Measurements from ENCODE around the gene SMIM32.

SMIM32 gene

DNA sequence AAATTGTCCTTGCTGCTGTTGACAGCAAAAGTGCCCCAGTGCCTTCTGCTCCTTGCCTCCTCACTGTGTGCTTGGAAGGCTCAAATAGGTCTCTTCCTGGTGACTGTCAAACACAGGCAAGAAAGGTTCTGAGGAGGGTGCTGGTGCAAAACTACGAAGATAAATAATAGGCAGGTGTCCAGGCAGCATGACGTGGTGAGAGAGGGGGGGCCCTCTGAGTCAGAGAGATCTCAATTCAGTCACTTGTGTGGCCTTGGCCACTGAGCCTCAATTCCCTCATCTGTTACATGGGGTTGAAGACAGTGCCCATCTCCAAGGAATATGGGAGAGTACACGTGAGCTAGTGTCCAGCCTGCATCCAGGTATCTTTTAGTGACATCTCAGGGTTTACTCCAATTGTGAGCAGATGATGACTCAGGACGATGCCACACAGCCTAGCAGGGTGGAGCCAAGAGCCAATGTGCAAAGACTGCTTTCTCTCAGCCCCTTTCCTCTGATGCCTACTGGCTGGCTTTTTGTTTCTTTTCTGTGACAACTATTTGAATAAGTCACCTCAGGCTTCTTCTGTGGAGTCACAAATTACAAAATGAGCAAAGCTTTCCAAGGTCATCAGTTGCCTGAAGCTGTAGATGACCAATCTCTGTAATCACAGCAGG, 29.7 kb upstream of the SMIM32 start:
- no peak overlapping the region for H3K4me3 ChIP-seq (ENCODE audit: low read depth, low read length)
- no peaks in the 10 kb centered on the region for H3K9me3 ChIP-seq (ENCODE audit: control insufficient read depth, insufficient read depth, low read length)
- no peaks in the 10 kb centered on the region for H3K36me3 ChIP-seq (ENCODE audit: control insufficient read depth, insufficient read depth, low read length)

DNA sequence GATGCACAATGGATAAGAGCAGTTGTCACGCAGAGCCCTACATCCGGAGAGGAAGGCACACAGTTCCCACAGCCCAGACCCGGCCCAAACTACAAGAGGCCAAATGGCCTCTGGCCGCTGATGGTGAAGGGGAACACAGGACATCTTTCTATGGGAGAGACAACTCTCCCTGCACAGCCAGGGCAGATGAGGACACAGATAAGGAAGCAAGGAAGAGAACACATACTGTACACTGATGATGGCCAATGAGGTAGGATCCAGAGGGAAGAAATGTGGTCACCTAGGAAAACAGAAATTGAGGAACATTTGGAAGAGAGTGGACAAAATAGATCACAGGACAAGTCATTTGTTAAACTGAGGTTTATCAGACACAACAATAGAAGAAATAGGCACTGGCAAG, 28.4 kb upstream of the SMIM32 start:
- Histone ChIP-seq H3K27me3 (ENCODE audit: control insufficient read depth, insufficient read depth, low read length) (no peaks in the 10 kb centered on the region), H3K36me3 (ENCODE audit: control insufficient read depth, insufficient read depth, low read length) (no peaks in the 10 kb centered on the region), H3K9me3 (ENCODE audit: control insufficient read depth, insufficient read depth, low read length) (no peaks in the 10 kb centered on the region), H3K4me3 (ENCODE audit: low read depth, low read length) (no peak overlapping the region), H3K4me1 (ENCODE audit: control insufficient read depth, insufficient read depth, low read length) (no peaks in the 10 kb centered on the region), H3K9ac (ENCODE audit: low read depth, low read length) (no peak overlapping the region)

More for the DNA sequence above, 29.7 kb upstream of the SMIM32 start:
- Histone ChIP-seq H3K4me1 (ENCODE audit: control insufficient read depth, insufficient read depth, low read length) (no peaks in the 10 kb centered on the region), H3K27me3 (ENCODE audit: control insufficient read depth, insufficient read depth, low read length) (no peaks in the 10 kb centered on the region), H3K9ac (ENCODE audit: low read depth, low read length) (no peak overlapping the region)

DNA sequence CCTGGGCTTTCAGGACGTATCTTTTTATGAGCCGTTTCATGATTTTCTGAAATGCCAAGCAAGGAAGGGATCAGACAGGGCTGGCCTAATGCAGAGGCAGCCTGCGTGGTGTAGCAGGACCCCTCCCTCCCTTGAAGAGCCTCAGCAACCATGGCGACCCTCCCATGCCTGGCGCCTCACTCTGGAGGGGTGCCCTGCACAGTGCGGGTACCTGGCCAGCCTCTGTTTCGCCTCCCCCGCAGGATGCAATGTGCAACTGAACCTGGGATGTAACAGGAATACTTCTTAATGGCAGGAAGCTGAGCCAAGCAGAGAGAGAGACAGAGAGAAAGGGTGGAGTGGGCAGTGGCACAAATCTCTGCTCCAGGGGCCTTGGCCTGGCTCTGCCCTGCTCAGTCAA, 23.3 kb upstream of the SMIM32 start:
- Histone ChIP-seq H3K36me3 (ENCODE audit: control insufficient read depth, insufficient read depth, low read length) (no peaks in the 10 kb centered on the region), H3K27me3 (ENCODE audit: control insufficient read depth, insufficient read depth, low read length) (peaks cover 3% of the 10 kb centered on the region), H3K4me3 (ENCODE audit: low read depth, low read length) (no peak overlapping the region), H3K9ac (ENCODE audit: low read depth, low read length) (no peak overlapping the region), H3K4me1 (ENCODE audit: control insufficient read depth, insufficient read depth, low read length) (no peaks in the 10 kb centered on the region), H3K9me3 (ENCODE audit: control insufficient read depth, insufficient read depth, low read length) (no peaks in the 10 kb centered on the region)

DNA sequence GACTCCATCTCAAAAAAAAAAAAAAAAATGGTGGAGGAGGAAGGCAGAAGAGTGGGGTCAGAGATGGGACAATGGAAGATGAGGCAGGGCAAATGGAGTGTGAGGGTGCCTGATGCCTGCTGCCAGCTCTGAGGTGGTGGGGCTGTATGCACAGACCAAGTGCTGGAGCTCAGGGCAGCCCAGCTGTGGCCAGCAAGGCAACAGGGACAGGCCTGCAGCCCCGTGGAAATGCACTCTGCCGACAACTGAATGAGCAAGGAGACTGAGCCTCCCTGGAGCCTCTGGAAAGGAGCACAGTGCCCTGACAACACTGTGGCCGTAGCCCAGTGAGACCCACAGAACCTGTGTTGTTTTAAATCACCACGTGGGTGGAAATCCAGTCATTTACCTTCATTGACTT, 22.9 kb upstream of the SMIM32 start:
- H3K9me3 ChIP-seq (ENCODE audit: control insufficient read depth, insufficient read depth, low read length) = no peaks in the 10 kb centered on the region
- no peak overlapping the region for H3K9ac ChIP-seq (ENCODE audit: low read depth, low read length)
- no peak overlapping the region for H3K4me3 ChIP-seq (ENCODE audit: low read depth, low read length)
- H3K4me1 ChIP-seq (ENCODE audit: control insufficient read depth, insufficient read depth, low read length) = no peaks in the 10 kb centered on the region
- peaks cover 7% of the 10 kb centered on the region for H3K27me3 ChIP-seq (ENCODE audit: control insufficient read depth, insufficient read depth, low read length)
- no peaks in the 10 kb centered on the region for H3K36me3 ChIP-seq (ENCODE audit: control insufficient read depth, insufficient read depth, low read length)

DNA sequence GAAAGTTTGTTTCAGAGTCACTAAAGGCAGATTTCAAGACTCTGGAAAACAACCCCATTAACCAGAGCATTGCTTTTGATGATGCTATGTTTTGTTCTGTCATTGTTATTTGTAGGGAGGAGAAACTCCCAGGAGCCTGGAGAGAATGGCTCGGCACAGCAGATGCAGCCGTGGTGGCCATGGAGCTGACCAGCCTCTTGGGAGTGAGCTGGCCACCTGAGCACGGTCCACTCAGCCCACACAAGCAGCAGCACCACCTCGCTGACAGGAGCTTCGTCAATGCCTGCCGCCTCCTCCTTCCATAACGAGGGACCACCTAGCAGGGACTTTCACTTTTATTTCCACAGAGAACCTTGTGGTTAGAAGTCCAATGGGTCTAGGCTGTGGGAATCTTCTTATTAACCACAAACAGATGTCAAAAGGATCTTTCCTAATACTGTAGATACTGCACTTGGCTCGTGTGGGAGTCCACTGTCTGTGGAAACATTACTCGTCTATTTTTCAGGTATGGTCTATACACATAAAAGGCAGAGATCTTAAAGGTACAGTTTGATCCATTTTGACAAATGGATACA, 21.0 kb upstream of the SMIM32 start:
- H3K36me3 ChIP-seq (ENCODE audit: control insufficient read depth, insufficient read depth, low read length) = no peaks in the 10 kb centered on the region
- H3K4me3 ChIP-seq (ENCODE audit: low read depth, low read length) = no peak overlapping the region
- no peaks in the 10 kb centered on the region for H3K4me1 ChIP-seq (ENCODE audit: control insufficient read depth, insufficient read depth, low read length)
- no peak overlapping the region for H3K9ac ChIP-seq (ENCODE audit: low read depth, low read length)
- H3K27me3 ChIP-seq (ENCODE audit: control insufficient read depth, insufficient read depth, low read length) = peaks cover 15% of the 10 kb centered on the region
- no peaks in the 10 kb centered on the region for H3K9me3 ChIP-seq (ENCODE audit: control insufficient read depth, insufficient read depth, low read length)

DNA sequence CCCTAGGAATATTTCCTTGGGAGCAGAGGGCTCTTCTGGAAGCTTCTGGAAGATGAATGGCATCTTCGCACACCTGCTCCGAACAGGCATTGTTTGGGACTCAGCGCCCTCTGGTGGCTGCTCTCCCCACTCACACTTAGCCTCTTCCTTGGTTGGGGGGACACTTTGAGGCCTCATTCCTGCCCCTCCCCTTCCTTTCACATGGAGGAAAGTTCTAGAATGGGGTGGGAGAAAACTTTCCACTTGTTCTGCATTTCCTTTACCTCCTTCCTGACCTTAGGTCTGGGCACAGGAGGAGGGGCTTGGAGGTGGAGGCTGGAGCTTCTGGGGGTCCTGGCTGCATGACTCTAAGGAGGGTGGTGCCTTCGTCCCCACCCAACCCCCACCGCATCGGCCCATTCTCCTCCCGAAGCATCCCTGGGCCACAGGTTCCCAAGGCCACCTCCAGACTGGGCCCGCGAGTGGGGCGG, 19.3 kb upstream of the SMIM32 start:
- Histone ChIP-seq H3K36me3 (ENCODE audit: control insufficient read depth, insufficient read depth, low read length) (no peaks in the 10 kb centered on the region), H3K9me3 (ENCODE audit: control insufficient read depth, insufficient read depth, low read length) (no peaks in the 10 kb centered on the region), H3K27me3 (ENCODE audit: control insufficient read depth, insufficient read depth, low read length) (peaks cover 23% of the 10 kb centered on the region), H3K4me3 (ENCODE audit: low read depth, low read length) (no peak overlapping the region), H3K9ac (ENCODE audit: low read depth, low read length) (no peak overlapping the region), H3K4me1 (ENCODE audit: control insufficient read depth, insufficient read depth, low read length) (no peaks in the 10 kb centered on the region)

DNA sequence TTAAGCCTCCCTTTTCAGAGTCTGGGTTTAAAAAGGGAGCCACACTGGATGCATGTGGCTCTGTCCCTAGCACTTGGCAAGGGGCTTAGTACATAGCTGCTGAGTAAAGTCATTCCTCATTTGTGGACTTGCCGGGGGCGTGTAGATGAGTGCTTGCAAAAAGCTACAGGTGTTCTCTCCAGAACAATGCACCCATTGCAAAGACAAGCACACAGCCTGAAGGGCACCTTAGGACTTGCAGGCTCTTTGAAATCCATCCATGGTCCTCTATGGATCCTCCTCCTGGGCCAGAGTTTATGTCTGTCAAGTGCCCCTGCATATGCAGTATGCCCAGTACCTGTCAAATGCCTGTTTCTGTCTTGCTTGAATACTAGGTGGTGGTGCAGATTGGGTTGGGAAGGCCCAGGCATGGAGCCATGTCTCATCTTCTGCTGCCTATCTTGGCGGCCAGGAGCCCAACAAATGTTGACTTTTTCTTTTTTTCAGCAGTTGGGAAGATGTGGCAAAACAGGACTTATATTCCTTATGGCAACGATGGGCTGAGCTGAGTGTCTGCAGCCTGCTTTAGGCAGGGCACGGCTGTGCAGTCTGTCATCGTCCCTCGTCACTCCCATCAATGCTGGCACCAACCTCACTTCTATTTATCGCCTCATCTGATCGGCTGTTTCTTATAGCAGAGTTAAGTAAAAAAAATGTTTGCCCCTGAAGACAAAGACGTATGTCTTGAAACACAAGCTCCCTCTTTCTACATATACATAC, 18.5 kb upstream of the SMIM32 start:
- Histone ChIP-seq H3K4me3 (ENCODE audit: low read depth, low read length) (no peak overlapping the region), H3K9me3 (ENCODE audit: control insufficient read depth, insufficient read depth, low read length) (no peaks in the 10 kb centered on the region), H3K27me3 (ENCODE audit: control insufficient read depth, insufficient read depth, low read length) (peaks cover 30% of the 10 kb centered on the region), H3K4me1 (ENCODE audit: control insufficient read depth, insufficient read depth, low read length) (no peaks in the 10 kb centered on the region), H3K36me3 (ENCODE audit: control insufficient read depth, insufficient read depth, low read length) (no peaks in the 10 kb centered on the region), H3K9ac (ENCODE audit: low read depth, low read length) (no peak overlapping the region)

DNA sequence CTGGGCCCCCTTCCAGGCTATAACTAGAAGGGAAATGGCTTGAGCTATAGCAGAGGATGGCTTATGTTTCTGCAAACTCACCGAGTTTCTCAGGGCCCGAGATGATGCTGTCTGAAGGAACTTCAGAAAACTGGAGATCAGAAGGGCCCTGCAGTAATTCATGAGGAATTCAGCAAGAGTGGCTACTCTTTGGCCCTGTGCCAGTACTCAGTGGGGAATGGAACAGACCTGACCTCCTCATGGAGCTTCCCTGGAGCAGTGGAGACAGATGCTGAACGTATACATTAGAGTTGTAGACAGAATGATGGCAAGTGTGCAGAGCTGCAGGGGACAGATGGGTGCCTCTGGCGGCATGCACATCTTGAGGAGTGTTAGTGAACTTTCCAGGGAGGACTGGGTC, 17.3 kb upstream of the SMIM32 start:
- H3K4me1 ChIP-seq (ENCODE audit: control insufficient read depth, insufficient read depth, low read length) = no peaks in the 10 kb centered on the region
- H3K9me3 ChIP-seq (ENCODE audit: control insufficient read depth, insufficient read depth, low read length) = no peaks in the 10 kb centered on the region
- no peaks in the 10 kb centered on the region for H3K36me3 ChIP-seq (ENCODE audit: control insufficient read depth, insufficient read depth, low read length)
- peaks cover 40% of the 10 kb centered on the region for H3K27me3 ChIP-seq (ENCODE audit: control insufficient read depth, insufficient read depth, low read length)
- no peak overlapping the region for H3K9ac ChIP-seq (ENCODE audit: low read depth, low read length)
- no peak overlapping the region for H3K4me3 ChIP-seq (ENCODE audit: low read depth, low read length)

DNA sequence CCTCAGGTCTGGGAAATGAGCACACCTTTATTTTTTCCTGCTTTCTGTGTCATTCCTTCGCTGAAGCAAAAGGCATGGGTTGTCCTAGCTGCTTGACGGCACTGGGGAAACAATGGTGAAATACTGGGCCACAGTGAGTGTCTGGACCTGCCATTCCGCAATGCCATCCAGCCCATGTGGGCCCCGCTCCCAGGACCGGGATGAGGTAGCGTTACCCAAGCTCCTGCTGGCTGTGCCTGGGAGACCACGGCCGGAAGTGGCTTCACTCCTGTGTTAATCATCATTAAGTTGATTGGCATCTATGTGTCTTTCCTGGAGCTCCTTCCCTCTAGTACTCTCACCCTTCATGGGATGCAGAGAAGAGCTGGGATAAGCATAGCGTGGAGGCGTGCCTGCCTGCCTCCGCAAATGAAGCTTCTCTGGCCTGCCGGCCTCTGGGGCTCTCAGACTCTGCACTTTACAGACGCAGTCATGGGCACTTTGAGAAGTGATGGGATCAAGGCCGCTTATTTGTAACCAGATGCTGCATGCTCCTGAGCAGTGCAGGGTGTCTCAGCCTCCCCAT, 16.5 kb upstream of the SMIM32 start:
- Histone ChIP-seq H3K36me3 (ENCODE audit: control insufficient read depth, insufficient read depth, low read length) (no peaks in the 10 kb centered on the region), H3K27me3 (ENCODE audit: control insufficient read depth, insufficient read depth, low read length) (peaks cover 49% of the 10 kb centered on the region), H3K9ac (ENCODE audit: low read depth, low read length) (no peak overlapping the region), H3K4me1 (ENCODE audit: control insufficient read depth, insufficient read depth, low read length) (no peaks in the 10 kb centered on the region), H3K4me3 (ENCODE audit: low read depth, low read length) (no peak overlapping the region), H3K9me3 (ENCODE audit: control insufficient read depth, insufficient read depth, low read length) (no peaks in the 10 kb centered on the region)

DNA sequence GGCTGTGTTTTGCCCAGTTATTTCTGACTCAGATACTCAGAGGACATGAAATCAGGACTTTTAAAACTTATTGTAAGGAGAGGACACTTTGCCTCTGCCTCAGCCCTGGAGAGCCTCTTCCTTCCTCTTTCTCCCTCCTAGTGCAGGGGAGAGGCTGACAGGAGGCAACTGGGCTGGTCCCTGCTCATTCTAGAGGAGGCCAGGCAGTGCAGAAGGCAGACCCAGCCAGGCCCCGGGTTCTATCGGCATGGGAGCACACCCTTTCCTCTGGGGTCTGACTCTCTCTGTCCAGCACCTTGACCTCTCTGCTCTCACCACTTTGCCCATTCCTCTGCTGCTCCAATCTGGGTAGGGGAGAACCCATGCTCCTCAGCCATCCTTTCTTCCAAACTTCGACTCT, 16.0 kb upstream of the SMIM32 start:
- Histone ChIP-seq H3K9ac (ENCODE audit: low read depth, low read length) (no peak overlapping the region), H3K9me3 (ENCODE audit: control insufficient read depth, insufficient read depth, low read length) (no peaks in the 10 kb centered on the region), H3K27me3 (ENCODE audit: control insufficient read depth, insufficient read depth, low read length) (peaks cover 54% of the 10 kb centered on the region), H3K4me3 (ENCODE audit: low read depth, low read length) (no peak overlapping the region), H3K4me1 (ENCODE audit: control insufficient read depth, insufficient read depth, low read length) (no peaks in the 10 kb centered on the region), H3K36me3 (ENCODE audit: control insufficient read depth, insufficient read depth, low read length) (peaks cover 3% of the 10 kb centered on the region)

DNA sequence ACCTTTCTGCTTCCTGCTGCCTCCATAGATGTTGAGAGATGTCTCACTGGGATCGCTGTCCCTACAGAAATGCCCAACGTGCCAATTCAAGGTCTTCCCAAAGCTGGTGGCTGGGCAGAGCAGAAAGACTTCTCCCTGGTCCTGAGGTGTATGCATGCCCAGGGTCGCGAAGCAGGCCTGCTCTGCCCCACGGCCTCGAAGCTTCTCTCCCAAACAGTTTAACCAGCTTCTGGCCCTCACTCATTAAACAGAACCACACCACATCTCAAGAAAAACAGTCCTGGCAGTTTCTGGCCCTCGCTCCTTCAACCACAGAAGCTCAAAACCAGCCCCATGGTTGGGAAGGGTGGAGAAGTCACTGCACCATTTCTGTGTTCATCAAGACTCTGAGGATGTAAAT, 14.7 kb upstream of the SMIM32 start:
- peaks cover 3% of the 10 kb centered on the region for H3K36me3 ChIP-seq (ENCODE audit: control insufficient read depth, insufficient read depth, low read length)
- peaks cover 4% of the 10 kb centered on the region for H3K4me1 ChIP-seq (ENCODE audit: control insufficient read depth, insufficient read depth, low read length)
- H3K9me3 ChIP-seq (ENCODE audit: control insufficient read depth, insufficient read depth, low read length) = no peaks in the 10 kb centered on the region
- H3K9ac ChIP-seq (ENCODE audit: low read depth, low read length) = no peak overlapping the region
- no peak overlapping the region for H3K4me3 ChIP-seq (ENCODE audit: low read depth, low read length)
- peaks cover 57% of the 10 kb centered on the region for H3K27me3 ChIP-seq (ENCODE audit: control insufficient read depth, insufficient read depth, low read length)
